Stimulated activated CD8-positive, alpha-beta memory T cell treated with anti-CD3 and anti-CD28 coated beads, Interleukin-7, amount 100 ng/mL, for 24 hours (primary cell): Measurements from ENCODE around the gene ZFY.
A peak's percentile ranks its signal among the peaks of the same experiment; 100 is the strongest.

Source experiments
- DNase-seq: peaks from one replicate; pipeline ENCODE4 v3.0.0-alpha.2; 2020; ENCODE audit warnings: low read depth

Gene ZFY

GRCh38 chrY:2934861-2935715 lies at the start of gene ZFY:
TSS of gene ZFY (plus strand) at chrY:2935381. CDS start at chrY:2953937, 18,556 bp downstream.
- DNase-seq: peak; percentile 35

- no peak for DNase-seq
Measured at GRCh38 chrY:2885880-2886279, 49.3 kb upstream of the ZFY start.

GRCh38 chrY:2887386-2887785 lies 47.8 kb upstream of the ZFY start:
- DNase-seq: no peak

GRCh38 chrY:2887955-2888354 lies 47.2 kb upstream of the ZFY start:
- no peak for DNase-seq

- DNase-seq: no peak
Measured at GRCh38 chrY:2893471-2893870, 41.7 kb upstream of the ZFY start.

- DNase-seq: no peak
Measured at GRCh38 chrY:2896050-2896449, 39.1 kb upstream of the ZFY start.

- no peak for DNase-seq
Measured at GRCh38 chrY:2907356-2907755, 27.8 kb upstream of the ZFY start.

GRCh38 chrY:2913066-2913815 lies 21.9 kb upstream of the ZFY start:
- no peak for DNase-seq

GRCh38 chrY:2934078-2934477 lies 1.1 kb upstream of the ZFY start:
- no peak for DNase-seq

GRCh38 chrY:2935716-2936435 lies 695 bp downstream of the ZFY start:
- DNase-seq: peak; percentile 65

GRCh38 chrY:2936436-2936750 lies 1.2 kb downstream of the ZFY start:
- no peak for DNase-seq

- no peak for DNase-seq
Measured at GRCh38 chrY:2937149-2937548, 2.0 kb downstream of the ZFY start.

GRCh38 chrY:2949590-2950252 lies 14.5 kb downstream of the ZFY start:
- no peak for DNase-seq

- no peak for DNase-seq
Measured at GRCh38 chrY:2950655-2951054, 15.5 kb downstream of the ZFY start.

GRCh38 chrY:2952912-2953311 lies 17.7 kb downstream of the ZFY start:
- no peak for DNase-seq

- DNase-seq: no peak
Measured at GRCh38 chrY:2954735-2955134, 19.6 kb downstream of the ZFY start.

GRCh38 chrY:2955561-2955960 lies 20.4 kb downstream of the ZFY start:
- DNase-seq: no peak

GRCh38 chrY:2962061-2962460 lies 26.9 kb downstream of the ZFY start:
- no peak for DNase-seq

- no peak for DNase-seq
Measured at GRCh38 chrY:2964814-2965213, 29.6 kb downstream of the ZFY start.

- no peak for DNase-seq
Measured at GRCh38 chrY:2965629-2966028, 30.4 kb downstream of the ZFY start.

GRCh38 chrY:2969561-2969960 lies 34.4 kb downstream of the ZFY start:
- DNase-seq: no peak

- no peak for DNase-seq
Measured at GRCh38 chrY:2972708-2973107, 37.5 kb downstream of the ZFY start.
